K562 (cell line): ENCODE data around the gene LCLAT1. TPM values are rescaled to one million over a fixed set of nuclear protein-coding genes. Genes with fewer than 3 reads are reported as not detected.
A peak's percentile ranks its signal among the peaks of the same experiment; 100 is the strongest.

Source experiments
- ATAC-seq: fragments of 200-7000 bp; cut with Tn5 transposase; 3 replicates; pipeline ENCODE4 v1.9.1; 2020; ENCODE audit warnings: moderate library complexity
- BruUV-seq: library from RNA; stranded (reverse); fragments of 400-500 nt; replicated peaks from 2 replicates; lab custom pipeline; 2021; lab: Mats Ljungman, UMichigan
- CTCF ChIA-PET: fragments of 300-600 bp; formaldehyde crosslinking; extraction: SDS; loops from one replicate; lab custom pipeline; 2021; ENCODE audit warnings: low intra/inter-chr PET ratio; lab: Yijun Ruan, JAX
- POLR2A ChIA-PET: fragments of 300-600, 350-650 bp; sonication (Branson Sonifier 250); formaldehyde crosslinking; extraction: SDS; loops from one replicate; lab custom pipeline; 2021; ENCODE audit warnings: antibody characterized with exemption, inconsistent platforms; lab: Yijun Ruan, JAX
- DNase-seq, 4 experiments: peaks; one replicate each; pipeline versions ENCODE4 v3.0.0 to v3.0.0-alpha.2; 2011 to 2018; ENCODE audit warnings: low spot score in 3 of 4, mixed read lengths in 3 of 4; ENCODE audit errors: extremely low read depth in 1 of 4
- FAIRE-seq: peaks from 2 replicates; lab custom pipeline; 2011; peaks lifted over from hg19 to GRCh38; lab: Jason Lieb, UNC
- H2AFZ ChIP-seq: 2 replicates; pipeline ENCODE4 v1.6.0; 2011; ENCODE audit warnings: low read depth, low read length, control low read depth, inconsistent platforms
- H3K27ac ChIP-seq: fragments of 200-600 bp; 3 replicates; pipeline ENCODE4 v1.8.0; 2011; ENCODE audit warnings: low read depth, mild to moderate bottlenecking, control low read depth, inconsistent platforms, low read length, moderate library complexity, mixed read lengths; ENCODE audit errors: extremely low read depth
- H3K27me3 ChIP-seq, 2 experiments: fragments of 300-600 bp in 1 of 2; 2 replicates in 1 of 2; 3 replicates in 1 of 2; pipeline versions ENCODE4 v1.6.0 to v1.8.0; 2011; ENCODE audit warnings: inconsistent platforms in 2 of 2, low read length in 2 of 2, mild to moderate bottlenecking in 1 of 2, mixed read lengths in 1 of 2, moderate library complexity in 1 of 2; ENCODE audit not compliant: control insufficient read depth in 2 of 2, insufficient read depth in 2 of 2
- H3K36me3 ChIP-seq: fragments of 300-600 bp; 3 replicates; pipeline ENCODE4 v1.8.0; 2011; ENCODE audit warnings: mild to moderate bottlenecking, low read length, inconsistent platforms; ENCODE audit not compliant: control insufficient read depth, insufficient read depth
- H3K4me1 ChIP-seq, 2 experiments: fragments of 200-600 bp in 1 of 2; replicated peaks in 1 of 2; 2 replicates in 1 of 2; 3 replicates in 1 of 2; pipeline versions ENCODE4 v1.5.1 to v1.8.0; 2011; ENCODE audit warnings: inconsistent platforms in 2 of 2, low read length in 2 of 2, mild to moderate bottlenecking in 1 of 2, mixed read lengths in 1 of 2, moderate library complexity in 1 of 2; ENCODE audit not compliant: control insufficient read depth in 2 of 2, insufficient read depth in 2 of 2
- H3K4me2 ChIP-seq: 2 replicates; pipeline ENCODE4 v1.6.1; 2011; ENCODE audit warnings: low read length, control low read depth, inconsistent platforms, mixed read lengths; ENCODE audit not compliant: insufficient read depth
- H3K4me3 ChIP-seq: fragments of 200-600 bp; sonication (generic), shearing (Covaris generic); 2 replicates; pipeline ENCODE4 v1.5.1; 2016; ENCODE audit warnings: control low read depth, inconsistent platforms
- H3K79me2 ChIP-seq: fragments of 200-600 bp; 3 replicates; pipeline ENCODE4 v1.8.0; 2011; ENCODE audit warnings: low read length, inconsistent platforms; ENCODE audit not compliant: control insufficient read depth, insufficient read depth
- H3K9ac ChIP-seq, 2 experiments: 2 replicates each; pipeline versions ENCODE4 v1.6.0 to v1.6.1; 2011; ENCODE audit warnings: low read depth in 2 of 2, low read length in 2 of 2, control low read depth in 1 of 2, inconsistent platforms in 1 of 2, mild to moderate bottlenecking in 1 of 2, mixed read lengths in 1 of 2; ENCODE audit not compliant: insufficient read depth in 1 of 2
- H3K9me1 ChIP-seq: one replicate; pipeline ENCODE4 v1.6.0; 2011; ENCODE audit warnings: inconsistent platforms, mild to moderate bottlenecking, low read length, moderate library complexity; ENCODE audit not compliant: control insufficient read depth, insufficient read depth
- H3K9me3 ChIP-seq: replicated peaks from 2 replicates; pipeline ENCODE4 v1.5.1; 2011; ENCODE audit warnings: low read depth, low read length, inconsistent platforms; ENCODE audit not compliant: control insufficient read depth, insufficient read depth
- H4K20me1 ChIP-seq: replicated peaks from 2 replicates; pipeline ENCODE4 v1.6.1; 2011; ENCODE audit warnings: low read length, inconsistent platforms, mixed read lengths; ENCODE audit not compliant: control insufficient read depth, insufficient read depth
- ATF7 ChIP-seq: fragments of 450-650 bp; IDR thresholded peaks from 2 replicates; pipeline ENCODE4 v1.7.1; 2014; ENCODE audit warnings: mild to moderate bottlenecking, moderate library complexity
- CBFA2T3 ChIP-seq: fragments of 450-650 bp; IDR thresholded peaks from 2 replicates; pipeline ENCODE4 v1.6.1; 2017
- CCNT2 ChIP-seq: IDR thresholded peaks from 2 replicates; pipeline ENCODE4 v1.6.1; 2011; ENCODE audit warnings: borderline replicate concordance, low read depth, mild to moderate bottlenecking, moderate library complexity, mixed read lengths, low read length; ENCODE audit not compliant: insufficient read length; ENCODE audit errors: extremely low read depth
- E2F6 ChIP-seq, 2 experiments: IDR thresholded peaks; 2 replicates each; pipeline ENCODE4 v1.6.1; 2011; ENCODE audit warnings: borderline replicate concordance in 1 of 2, control low read depth in 1 of 2, low read depth in 1 of 2, low read length in 1 of 2, mild to moderate bottlenecking in 1 of 2, mixed read lengths in 1 of 2, moderate library complexity in 1 of 2; ENCODE audit not compliant: insufficient read depth in 1 of 2, insufficient read length in 1 of 2, poor library complexity in 1 of 2, severe bottlenecking in 1 of 2; ENCODE audit errors: extremely low read depth in 1 of 2
- HDAC3 ChIP-seq: fragments of 450-650 bp; IDR thresholded peaks from 2 replicates; pipeline ENCODE4 v1.6.1; 2018; ENCODE audit warnings: borderline replicate concordance, mild to moderate bottlenecking, moderate library complexity; ENCODE audit not compliant: partially characterized antibody
- HDAC8 ChIP-seq: fragments of 450-650 bp; IDR thresholded peaks from 2 replicates; pipeline ENCODE4 v1.6.1; 2016; ENCODE audit warnings: mild to moderate bottlenecking, missing genetic modification characterization, moderate library complexity, missing compliant biosample characterization
- KLF6 ChIP-seq: fragments of 250-450 bp; sonication (Bioruptor Pico); IDR thresholded peaks from 2 replicates; pipeline ENCODE4 v1.4.0; 2020; ENCODE audit warnings: mild to moderate bottlenecking, moderate library complexity, borderline replicate concordance
- MEF2D ChIP-seq: conservative IDR thresholded peaks from 2 replicates; pipeline ENCODE4 v1.6.1; 2016; ENCODE audit warnings: low read depth, missing genetic modification characterization, missing compliant biosample characterization
- PHF21A ChIP-seq: fragments of 450-650 bp; IDR thresholded peaks from 2 replicates; pipeline ENCODE4 v1.6.1; 2017; ENCODE audit warnings: low read depth, borderline replicate concordance
- SOX6 ChIP-seq: fragments of 450-650 bp; IDR thresholded peaks from 2 replicates; pipeline ENCODE4 v1.6.1; 2014; ENCODE audit warnings: mild to moderate bottlenecking
- ZNF609 ChIP-seq: sonication (generic); formaldehyde crosslinking; IDR thresholded peaks from 2 replicates; pipeline ENCODE4 v1.8.1; 2023; ENCODE audit warnings: missing genetic modification reagents, mild to moderate bottlenecking, borderline replicate concordance
- ZNF766 ChIP-seq: fragments of 200-800 bp; sonication (Bioruptor generic); conservative IDR thresholded peaks from 2 replicates; pipeline ENCODE4 v1.6.1; 2016; ENCODE audit warnings: missing genetic modification characterization, missing compliant biosample characterization
- WGBS: fragments of 100-300 bp; shearing (Covaris generic); methylation state at CpG from one replicate; pipeline ENCODE4 v1.1.6; 2016; ENCODE audit warnings: low coverage, mixed read lengths; ENCODE audit not compliant: insufficient coverage; ENCODE audit errors: missing lambda C conversion rate; 5-methylcytosine and 5-hydroxymethylcytosine counted together
- in situ Hi-C: fragments of 300-500 bp; cut with MboI; formaldehyde crosslinking; loops from 4 replicates; pipeline ENCODE4 v1.15.0; 2018; ENCODE audit warnings: inconsistent platforms, mixed read lengths
- intact Hi-C: fragments of 100-400 bp; cut with micrococcal nuclease; formaldehyde crosslinking; loops from 2 replicates; pipeline ENCODE4 v1.14.2; 2022
- polyA plus RNA-seq, 8 experiments: library from polyadenylated mRNA; depleted of rRNA in 4 of 8; stranded (reverse) in 5 of 8; unstranded in 3 of 8; fragments of >200 nt; fragmentation: Nextera tagmentation in 2 of 8; fragmentation: Illumina TruSeq in 1 of 8; extraction: Ambion mirVana in 2 of 8; extraction: Trizol in 1 of 8; gene quantifications; 2 replicates each; pipeline versions ENCODE4 v1.2.1 to v1.2.3, GENCODE V29; 2011 to 2014; ENCODE audit warnings: inconsistent platforms in 1 of 8, missing spikeins in 1 of 8
- total RNA-seq, 7 experiments: library from RNA; depleted of rRNA in 6 of 7; stranded (reverse); fragments of >200 nt in 6 of 7; fragmentation: Illumina TruSeq in 2 of 7; extraction: Trizol in 2 of 7; gene quantifications; 2 replicates each; pipeline versions ENCODE4 v1.2.1 to v1.2.3, GENCODE V29; 2011 to 2021; ENCODE audit warnings: low replicate concordance in 1 of 7
- TF ChIP-seq, protein P1 (sequence below): fragments of 200-800 bp; sonication (Bioruptor generic); IDR thresholded peaks from 2 replicates; pipeline ENCODE4 v1.6.1; 2017; ENCODE audit warnings: missing genetic modification characterization, missing compliant biosample characterization

LCLAT1 gene
- total and polyA plus RNA-seq, 9 of the 15 experiments (the other 6 are each of a cell fraction or from before 2014, with no cell fraction given) = 8.9 to 63.3 (median 25.4) TPM

- no peak; the same call in 2 of the 3 replicates for ATAC-seq
- intact Hi-C loops = no loop called here
- TF ChIP-seq ZNF609 (CRISPR knock-in tag) = no peak
- TF ChIP-seq MEF2D (tag) = no peak
- TF ChIP-seq KLF6 (CRISPR knock-in tag) = no peak; the same call in 1 of the 2 replicates
- 0 out of 2 replicates have a peak, but pooled peaks have one; percentile 14 for TF ChIP-seq ATF7
- TF ChIP-seq, protein P1, sequence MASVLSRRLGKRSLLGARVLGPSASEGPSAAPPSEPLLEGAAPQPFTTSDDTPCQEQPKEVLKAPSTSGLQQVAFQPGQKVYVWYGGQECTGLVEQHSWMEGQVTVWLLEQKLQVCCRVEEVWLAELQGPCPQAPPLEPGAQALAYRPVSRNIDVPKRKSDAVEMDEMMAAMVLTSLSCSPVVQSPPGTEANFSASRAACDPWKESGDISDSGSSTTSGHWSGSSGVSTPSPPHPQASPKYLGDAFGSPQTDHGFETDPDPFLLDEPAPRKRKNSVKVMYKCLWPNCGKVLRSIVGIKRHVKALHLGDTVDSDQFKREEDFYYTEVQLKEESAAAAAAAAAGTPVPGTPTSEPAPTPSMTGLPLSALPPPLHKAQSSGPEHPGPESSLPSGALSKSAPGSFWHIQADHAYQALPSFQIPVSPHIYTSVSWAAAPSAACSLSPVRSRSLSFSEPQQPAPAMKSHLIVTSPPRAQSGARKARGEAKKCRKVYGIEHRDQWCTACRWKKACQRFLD (CRISPR knock-in tag) = 0 out of 2 replicates have a peak, but pooled peaks have one; percentile 10
- peak; percentile 45; the same call in 1 of the 2 replicates for TF ChIP-seq ZNF766 (CRISPR knock-in tag)
- TF ChIP-seq CBFA2T3 = peak; percentile 68
- TF ChIP-seq SOX6 = peak; percentile 74; the same call in 1 of the 2 replicates
- TF ChIP-seq CCNT2 = peak; percentile 32
- no peak for TF ChIP-seq PHF21A
- TF ChIP-seq E2F6 (IDR thresholded peaks at IDR 0.05; ENCODE audit: borderline replicate concordance in 1 of 2, extremely low read depth in 1 of 2, insufficient read depth in 1 of 2, insufficient read length in 1 of 2, low read depth in 1 of 2, low read length in 1 of 2, poor library complexity in 1 of 2, severe bottlenecking in 1 of 2) = peak in 1 of 2 experiments; percentile 19
- TF ChIP-seq HDAC3 = no peak
- TF ChIP-seq HDAC8 (tag) = no peak
Measured at GRCh38 chr2:30437809-30438548, 9.1 kb upstream of the LCLAT1 start.

More at GRCh38 chr2:30437809-30438548, 9.1 kb upstream of the LCLAT1 start:
- Histone ChIP-seq H3K27me3 (no peaks in the 10 kb centered on the region), H3K36me3 (no peaks in the 10 kb centered on the region), H3K4me1 (peaks cover 0 to 22% of the 10 kb centered on the region in 2 experiments; a peak in 3 of 5 replicates), H3K27ac (no peak overlapping the region), H3K9me1 (no peaks in the 10 kb centered on the region), H2AFZ (peak overlapping the region; percentile 69), H3K4me2 (no peak overlapping the region), H3K79me2 (no peaks in the 10 kb centered on the region), H3K9ac (no peak overlapping the region), H4K20me1 (no peaks in the 10 kb centered on the region), H3K4me3 (no peak overlapping the region), H3K9me3 (no peaks in the 10 kb centered on the region)
- in situ Hi-C loops = no loop called here
- DNase-seq = peak in 2 of 4 experiments; percentile 21 to 42
- BruUV-seq = no TSS peak
- WGBS = 18% methylated on average over 4 of the region's 4 CpGs
- FAIRE-seq = peak; percentile 63
- ChIA-PET CTCF (no interaction called here), POLR2A (interaction anchor here (0.6 to 1.7 kb wide), 3 partner anchors 9 to 183 kb away, joined by 3 read pairs; partner anchors contain the start of gene LCLAT1)
